HUES6 (cell line): ENCODE results near the gene GANC.
"Not testable (repeated sequence)": the region's sequence is repeated elsewhere in the genome, so short reads cannot be mapped to it uniquely, and the experiment has no call there.

ENCODE experiments used
- H3K27ac ChIP-seq: 2 replicates; pipeline ENCODE4 v1.7.0; 2013; ENCODE audit warnings: low read depth, mild to moderate bottlenecking, low read length, inconsistent platforms
- H3K27me3 ChIP-seq: 2 replicates; pipeline ENCODE4 v1.6.1; 2013; ENCODE audit warnings: low read length; ENCODE audit not compliant: control insufficient read depth, insufficient read depth
- H3K36me3 ChIP-seq: 2 replicates; pipeline ENCODE4 v1.6.1; 2013; ENCODE audit warnings: low read length; ENCODE audit not compliant: control insufficient read depth, insufficient read depth
- H3K4me1 ChIP-seq: 2 replicates; pipeline ENCODE4 v1.6.1; 2013; ENCODE audit warnings: low read length; ENCODE audit not compliant: control insufficient read depth, insufficient read depth
- H3K4me3 ChIP-seq: 2 replicates; pipeline ENCODE4 v1.5.1; 2013; ENCODE audit warnings: low read depth, low read length
- H3K9ac ChIP-seq: one replicate; pipeline ENCODE4 v1.6.1; 2013; ENCODE audit warnings: mild to moderate bottlenecking, low read length
- H3K9me3 ChIP-seq: 2 replicates; pipeline ENCODE4 v1.6.1; 2013; ENCODE audit warnings: low read depth, low read length; ENCODE audit not compliant: control insufficient read depth, insufficient read depth

The GANC gene

DNA sequence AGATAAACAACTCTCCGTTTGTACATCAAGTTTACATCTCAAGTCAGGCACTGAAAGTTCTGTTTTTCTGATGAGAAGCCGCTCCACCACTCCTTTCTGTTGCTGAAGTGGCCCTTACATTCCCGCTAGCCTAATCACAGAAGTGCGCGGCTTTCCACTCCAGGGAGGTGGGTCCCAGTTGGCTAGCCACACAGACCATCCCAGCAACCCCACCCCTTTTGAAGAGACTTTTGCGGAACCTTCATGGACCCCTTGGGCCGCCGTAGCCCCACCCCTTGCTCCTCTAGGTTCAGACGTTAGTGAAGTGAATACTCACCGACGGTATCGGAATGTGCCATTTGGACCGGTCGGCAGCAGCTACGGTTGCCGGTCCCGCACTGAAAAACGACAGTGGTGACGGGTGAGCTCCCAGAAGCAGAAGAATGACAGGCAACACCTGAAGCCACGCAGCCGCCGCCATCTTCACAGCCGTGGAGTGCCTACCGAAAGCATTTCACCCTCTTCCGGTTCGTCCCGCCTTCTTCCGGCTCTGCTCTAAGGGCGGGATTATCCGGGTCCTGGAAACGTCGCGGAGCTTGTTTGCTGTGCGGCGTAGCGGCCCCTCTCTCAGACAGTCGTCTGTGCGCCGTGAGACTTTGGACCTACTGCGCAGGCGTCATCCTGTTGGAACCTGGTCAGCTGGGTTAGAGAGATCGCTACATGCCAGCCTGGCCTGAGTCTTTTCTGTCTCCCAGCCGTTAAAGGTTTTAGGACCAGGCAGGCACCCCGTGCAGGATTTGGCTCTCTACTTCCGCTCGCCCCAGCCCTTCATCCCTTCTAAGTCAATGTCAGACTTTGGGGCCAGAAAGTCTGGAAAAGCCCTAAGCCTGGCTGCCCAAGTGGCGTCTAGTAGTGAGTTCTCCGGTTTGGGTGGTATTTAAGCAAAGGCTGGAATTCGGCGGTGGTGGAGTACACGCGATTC is at the start of gene GANC, which contains the start of gene TMEM87A:
Gene GANC (plus strand): TSS at position 263 of the 961 bp plus-strand sequence. CDS start 1,281 bp downstream, outside the sequence.
Gene TMEM87A (minus strand): TSS at position 495 of the 961 bp plus-strand sequence. CDS start 35 bp downstream, at position 460.
- Histone ChIP-seq H3K4me1 (peaks cover 28% of the 10 kb centered on the region), H3K9ac (peak within 1 kb of the TSS; percentile 95), H3K36me3 (peaks cover 14% of the 10 kb centered on the region), H3K9me3 (no peaks in the 10 kb centered on the region), H3K4me3 (peak within 1 kb of the TSS; percentile 89), H3K27me3 (no peaks in the 10 kb centered on the region), H3K27ac (peak within 1 kb of the TSS; percentile 79)

GRCh38 chr15:42226648-42227047 is 46.4 kb upstream of the GANC start:
- H3K4me3 ChIP-seq: no peak overlapping the region
- H3K9me3 ChIP-seq: no peaks in the 10 kb centered on the region
- no peak overlapping the region for H3K9ac ChIP-seq
- H3K4me1 ChIP-seq: no peaks in the 10 kb centered on the region
- H3K36me3 ChIP-seq: peaks cover 84% of the 10 kb centered on the region
- no peak overlapping the region for H3K27ac ChIP-seq
- H3K27me3 ChIP-seq: no peaks in the 10 kb centered on the region

GRCh38 chr15:42228036-42228435 is 45.0 kb upstream of the GANC start:
- H3K36me3 ChIP-seq: peaks cover 92% of the 10 kb centered on the region
- H3K9ac ChIP-seq: no peak overlapping the region

GRCh38 chr15:42228981-42229380 is 44.0 kb upstream of the GANC start:
- H3K4me1 ChIP-seq, H3K27me3 ChIP-seq, H3K27ac ChIP-seq, H3K4me3 ChIP-seq, H3K9me3 ChIP-seq, H3K9ac ChIP-seq: not testable (repeated sequence)
- H3K36me3 ChIP-seq: peaks cover 92% of the 10 kb centered on the region

More at GRCh38 chr15:42228036-42228435, 45.0 kb upstream of the GANC start:
- H3K27me3 ChIP-seq: no peaks in the 10 kb centered on the region
- H3K4me3 ChIP-seq: no peak overlapping the region
- no peak overlapping the region for H3K27ac ChIP-seq
- no peaks in the 10 kb centered on the region for H3K9me3 ChIP-seq
- no peaks in the 10 kb centered on the region for H3K4me1 ChIP-seq

DNA sequence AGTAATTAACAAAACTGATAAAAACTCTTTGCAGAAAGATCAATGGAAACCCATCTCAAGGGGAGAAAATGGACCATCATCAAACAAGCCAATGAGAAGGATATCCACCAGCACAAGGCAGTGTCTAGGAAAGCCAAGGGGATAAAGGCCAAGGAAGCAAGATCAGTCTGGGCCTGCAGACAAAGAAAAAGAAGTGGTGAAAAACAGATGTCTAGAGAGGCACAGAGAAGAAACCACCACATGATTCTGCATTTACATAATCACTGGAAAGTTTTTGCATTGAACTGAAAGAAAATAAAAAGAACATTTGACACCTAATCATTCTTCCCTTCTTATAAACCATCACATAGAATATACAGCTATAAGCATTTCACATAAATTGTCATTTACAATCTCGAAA is 41.9 kb upstream of the GANC start:
- Histone ChIP-seq H3K27ac (no peak overlapping the region), H3K4me1 (no peaks in the 10 kb centered on the region), H3K9ac (no peak overlapping the region), H3K36me3 (peaks cover 89% of the 10 kb centered on the region), H3K4me3 (no peak overlapping the region), H3K9me3 (no peaks in the 10 kb centered on the region), H3K27me3 (no peaks in the 10 kb centered on the region)

GRCh38 chr15:42232606-42233005 is 40.4 kb upstream of the GANC start:
- Histone ChIP-seq H3K9ac (no peak overlapping the region), H3K4me3 (no peak overlapping the region), H3K36me3 (peaks cover 89% of the 10 kb centered on the region), H3K27me3 (no peaks in the 10 kb centered on the region), H3K9me3 (no peaks in the 10 kb centered on the region), H3K4me1 (no peaks in the 10 kb centered on the region), H3K27ac (no peak overlapping the region)

GRCh38 chr15:42233107-42233506 is 39.9 kb upstream of the GANC start:
- Histone ChIP-seq H3K27ac (no peak overlapping the region), H3K9me3 (no peaks in the 10 kb centered on the region), H3K4me1 (no peaks in the 10 kb centered on the region), H3K4me3 (no peak overlapping the region), H3K27me3 (no peaks in the 10 kb centered on the region), H3K9ac (no peak overlapping the region), H3K36me3 (peaks cover 89% of the 10 kb centered on the region)

DNA sequence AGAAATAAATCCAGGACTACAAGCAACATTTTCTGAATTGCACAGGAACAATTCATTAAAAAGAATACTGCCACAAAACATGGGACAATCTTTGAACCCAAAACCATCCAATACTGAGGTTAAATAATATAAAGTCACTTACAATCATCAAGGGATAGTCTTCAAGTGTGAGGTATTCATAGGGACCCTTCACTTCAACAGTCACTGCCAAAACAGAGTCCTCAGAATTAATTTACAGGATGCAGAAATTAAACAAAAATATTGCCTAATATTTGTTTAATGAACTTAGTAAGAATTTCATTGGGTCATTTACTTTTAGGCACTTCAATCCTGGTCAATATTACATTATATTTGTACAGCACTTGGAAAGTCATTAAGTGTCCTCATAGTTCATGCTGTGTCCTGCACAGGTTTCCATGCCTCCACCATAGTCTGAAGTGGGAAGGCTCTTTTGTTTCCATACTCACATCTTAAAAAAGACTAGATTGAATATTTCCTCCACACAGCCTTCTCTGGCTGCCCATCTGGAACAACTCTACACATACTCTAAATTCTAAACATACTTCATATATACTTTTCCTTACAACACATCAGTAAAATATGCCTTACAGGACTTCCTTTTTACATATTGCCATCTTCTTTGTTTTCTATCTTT is 33.3 kb upstream of the GANC start:
- Histone ChIP-seq H3K27ac (no peak overlapping the region), H3K27me3 (no peaks in the 10 kb centered on the region)

DNA sequence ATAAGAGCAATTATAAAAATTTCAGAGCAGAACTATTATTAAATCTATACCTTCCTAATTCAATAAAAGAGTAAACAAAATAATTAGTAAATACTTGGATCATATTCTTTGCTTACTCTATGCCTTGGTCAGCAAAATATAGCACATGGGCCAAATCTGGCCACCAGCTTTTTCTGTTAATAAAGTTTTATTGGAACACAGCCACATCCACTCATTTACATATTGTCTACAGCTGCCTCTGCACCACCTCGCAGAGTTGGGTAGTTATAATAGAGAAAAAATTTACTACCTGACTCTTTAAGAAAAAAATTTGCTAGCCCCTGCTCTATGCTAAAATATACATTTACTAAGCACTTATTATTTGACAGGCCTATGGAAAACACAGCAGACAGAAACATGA is 32.2 kb upstream of the GANC start:
- Histone ChIP-seq H3K4me1 (no peaks in the 10 kb centered on the region), H3K36me3 (peaks cover 49% of the 10 kb centered on the region), H3K9ac (no peak overlapping the region)

More for the DNA sequence above, 33.3 kb upstream of the GANC start:
- no peak overlapping the region for H3K9ac ChIP-seq
- no peaks in the 10 kb centered on the region for H3K4me1 ChIP-seq
- no peak overlapping the region for H3K4me3 ChIP-seq
- H3K9me3 ChIP-seq: no peaks in the 10 kb centered on the region
- peaks cover 60% of the 10 kb centered on the region for H3K36me3 ChIP-seq

DNA sequence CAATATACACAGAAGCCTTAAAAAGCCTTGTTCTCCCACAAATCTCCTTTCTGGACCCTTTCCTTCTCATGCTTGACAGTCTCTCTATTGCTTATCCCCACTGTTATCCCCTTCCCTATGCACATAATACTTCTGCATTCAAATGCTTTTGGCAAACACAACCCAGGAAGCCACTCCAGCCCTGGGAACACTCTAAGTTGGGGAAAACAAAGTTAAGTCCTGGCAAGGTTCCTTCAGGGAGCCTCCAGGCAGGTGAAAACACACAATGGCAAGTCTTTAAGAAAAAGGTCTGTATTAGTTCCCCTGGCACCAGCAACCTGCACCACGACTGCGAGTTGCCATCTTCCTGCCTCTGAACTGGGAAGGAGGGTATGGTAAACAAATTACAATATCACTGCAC is 19.7 kb upstream of the GANC start:
- H3K9ac ChIP-seq: no peak overlapping the region
- no peaks in the 10 kb centered on the region for H3K27me3 ChIP-seq
- H3K4me1 ChIP-seq: no peaks in the 10 kb centered on the region
- no peak overlapping the region for H3K4me3 ChIP-seq
- peaks cover 68% of the 10 kb centered on the region for H3K36me3 ChIP-seq
- peaks cover 49% of the 10 kb centered on the region for H3K9me3 ChIP-seq
- no peak overlapping the region for H3K27ac ChIP-seq

More for the DNA sequence above, 32.2 kb upstream of the GANC start:
- no peak overlapping the region for H3K4me3 ChIP-seq
- no peak overlapping the region for H3K27ac ChIP-seq
- no peaks in the 10 kb centered on the region for H3K27me3 ChIP-seq
- no peaks in the 10 kb centered on the region for H3K9me3 ChIP-seq

DNA sequence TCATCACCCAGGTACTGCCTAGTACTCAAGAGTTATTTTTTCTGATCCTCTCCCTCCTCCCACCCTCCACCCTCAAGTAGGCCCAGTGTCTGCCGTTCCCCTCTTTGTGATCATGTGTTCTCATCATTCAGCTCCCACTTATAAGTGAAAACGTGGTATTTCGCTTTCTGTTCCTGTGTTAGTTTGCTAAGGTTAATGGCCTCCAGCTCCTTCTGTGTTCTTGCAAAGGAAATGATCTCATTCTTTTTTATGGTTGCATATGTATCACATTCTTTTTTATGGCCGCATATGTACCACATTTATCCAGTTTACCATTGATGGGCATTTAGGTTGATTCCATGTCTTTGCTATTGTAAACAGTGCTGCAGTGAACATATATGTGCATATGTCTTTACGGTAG is 8.2 kb upstream of the GANC start:
- Histone ChIP-seq H3K27ac (no peak overlapping the region), H3K9ac (no peak overlapping the region), H3K4me1 (no peaks in the 10 kb centered on the region), H3K4me3 (no peak overlapping the region), H3K9me3 (no peaks in the 10 kb centered on the region), H3K27me3 (no peaks in the 10 kb centered on the region), H3K36me3 (peaks cover 85% of the 10 kb centered on the region)
